Activated CD4-positive, alpha-beta T cell treated with anti-CD3 and anti-CD28 coated beads, Interleukin-2, amount 50 U/mL, for 4 hours (primary cell): ENCODE measurements around the gene HYCC2.
"Not testable (repeated sequence)": the region's sequence is repeated elsewhere in the genome, so short reads cannot be mapped to it uniquely, and the experiment has no call there.

ENCODE experiments used
- DNase-seq, 2 experiments: peaks; one replicate each; pipeline ENCODE4 v3.0.0-alpha.2; 2020

Gene HYCC2

DNA sequence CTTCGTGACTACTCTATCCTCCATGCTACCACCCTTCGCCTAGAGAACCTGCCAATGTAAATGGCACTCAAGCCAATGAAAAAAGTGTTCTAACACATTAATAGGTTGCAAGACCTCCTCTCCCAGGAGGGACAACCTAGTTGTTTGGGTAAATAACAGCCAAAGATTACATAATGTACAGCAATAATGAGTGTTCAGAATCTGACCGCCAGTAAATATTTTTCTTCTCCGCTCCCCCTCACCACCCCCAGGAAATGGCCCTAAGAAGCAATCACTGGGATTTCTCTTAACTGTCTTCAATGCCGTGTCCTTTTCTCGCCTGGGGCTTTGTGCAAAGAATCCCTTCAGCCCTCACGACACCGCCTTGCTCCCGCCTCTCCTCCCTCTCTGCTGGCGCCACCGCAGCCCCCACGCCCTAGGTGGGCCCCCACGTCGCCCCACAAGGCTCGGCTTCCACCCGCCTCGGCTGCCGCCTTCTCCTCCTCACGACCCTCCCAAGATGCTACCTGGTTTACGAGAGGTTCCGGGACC lies 458 bp downstream of the HYCC2 start:
- no peak for DNase-seq

- DNase-seq = no peak
Measured at GRCh38 chr2:201064797-201065329, 6.6 kb downstream of the HYCC2 start.

GRCh38 chr2:201063516-201063915 lies 8.0 kb downstream of the HYCC2 start:
- not testable (repeated sequence) for DNase-seq

DNA sequence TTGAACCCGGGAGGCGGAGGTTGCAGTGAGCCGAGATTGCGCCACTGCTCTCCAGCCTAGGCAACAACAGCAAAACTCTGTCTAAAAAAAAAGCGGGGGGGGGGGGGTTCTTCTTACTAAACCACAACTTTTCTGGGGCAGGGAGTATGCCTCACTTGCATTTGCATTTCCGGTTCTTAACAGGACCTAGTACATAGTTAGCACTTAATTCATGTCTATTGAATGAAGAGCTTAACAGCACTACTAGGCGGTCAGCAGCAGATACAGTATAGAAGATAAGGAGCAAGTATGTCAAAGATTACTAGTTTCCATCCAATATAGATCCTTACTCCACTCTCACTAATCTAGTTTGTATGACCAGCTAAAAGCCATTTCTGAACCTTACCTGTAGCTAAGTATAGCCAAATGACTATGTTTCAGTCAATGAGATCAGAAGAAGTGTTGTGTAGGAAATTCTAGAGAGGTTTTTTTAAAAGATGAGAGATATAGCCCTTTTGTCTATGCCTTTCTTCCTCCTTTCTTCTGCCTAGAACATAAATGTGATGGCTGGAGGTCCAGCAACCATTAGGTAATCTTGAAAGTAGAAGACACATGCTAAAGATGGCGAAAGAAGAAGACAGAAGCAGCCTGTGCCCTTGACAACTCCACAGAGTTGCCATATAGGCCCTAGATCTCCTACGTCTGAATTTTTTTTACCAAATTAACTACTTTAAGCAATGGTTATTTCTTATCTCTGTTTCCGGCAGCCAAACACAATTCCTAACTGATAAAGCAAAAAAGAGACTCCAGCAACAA lies 11.3 kb downstream of the HYCC2 start:
- no peak for DNase-seq

DNA sequence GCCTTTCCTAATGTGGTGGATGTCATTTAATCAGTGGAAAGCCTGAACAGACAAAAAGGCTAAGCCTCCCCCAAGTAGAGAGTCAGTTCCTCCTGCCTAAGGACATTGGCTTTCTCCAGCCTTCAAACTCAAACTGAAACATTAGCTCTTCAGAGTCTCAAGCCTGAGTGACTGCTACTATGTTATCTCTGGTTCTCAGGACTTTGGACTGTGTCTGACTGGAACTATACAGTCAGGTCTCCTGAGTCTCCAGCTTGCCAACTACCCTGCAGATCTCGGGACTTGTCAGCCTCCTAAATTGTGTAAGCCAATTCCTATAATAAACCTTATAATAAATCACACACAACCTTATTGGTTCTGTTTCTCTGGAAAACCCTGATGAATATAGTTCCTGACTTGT lies 12.6 kb downstream of the HYCC2 start:
- DNase-seq = no peak

DNA sequence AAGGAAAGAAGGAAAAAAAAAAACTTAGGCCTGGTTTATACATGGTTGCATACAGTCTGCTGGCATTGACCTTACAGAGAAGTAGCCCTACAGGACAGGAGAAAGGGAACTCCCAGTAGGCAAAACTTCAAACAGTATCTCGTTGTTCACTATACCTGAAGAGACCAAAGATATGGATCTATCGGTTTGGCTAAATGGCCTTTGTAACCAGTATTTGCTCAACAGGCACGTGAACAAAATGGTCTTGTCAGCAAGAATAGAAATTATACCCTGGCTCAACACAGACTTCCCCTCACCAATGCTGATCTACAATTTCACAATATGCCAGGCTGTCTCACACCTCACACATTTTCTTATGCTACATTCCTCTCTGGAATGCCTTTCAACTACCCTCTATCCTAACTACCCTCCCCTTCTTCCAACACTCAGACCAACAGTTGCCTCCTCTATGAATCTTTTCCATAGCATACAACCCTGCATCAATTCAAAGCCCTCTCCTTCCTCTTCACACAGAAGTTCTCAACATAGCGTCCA lies 13.7 kb downstream of the HYCC2 start:
- no peak for DNase-seq

DNA sequence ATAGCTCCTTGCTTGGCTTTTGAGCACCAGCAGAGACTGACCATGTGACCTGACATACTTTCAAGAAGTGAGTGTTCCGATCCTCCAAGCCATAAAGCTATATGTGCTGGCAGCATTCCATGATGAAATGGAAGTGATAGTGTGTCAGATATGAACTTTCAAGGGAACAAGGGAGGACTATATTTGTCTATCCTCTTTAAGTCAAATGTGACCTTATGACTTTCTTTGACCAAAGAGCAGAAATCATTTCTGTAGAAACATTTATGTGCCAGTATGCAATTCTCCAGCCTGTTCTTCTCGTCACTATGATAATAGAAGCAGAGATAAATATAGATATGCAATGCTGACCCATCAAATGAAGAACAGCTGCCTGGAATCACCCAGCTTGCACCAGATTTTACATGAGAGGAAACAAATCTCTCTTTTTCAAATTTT lies 14.4 kb downstream of the HYCC2 start:
- DNase-seq = no peak

DNA sequence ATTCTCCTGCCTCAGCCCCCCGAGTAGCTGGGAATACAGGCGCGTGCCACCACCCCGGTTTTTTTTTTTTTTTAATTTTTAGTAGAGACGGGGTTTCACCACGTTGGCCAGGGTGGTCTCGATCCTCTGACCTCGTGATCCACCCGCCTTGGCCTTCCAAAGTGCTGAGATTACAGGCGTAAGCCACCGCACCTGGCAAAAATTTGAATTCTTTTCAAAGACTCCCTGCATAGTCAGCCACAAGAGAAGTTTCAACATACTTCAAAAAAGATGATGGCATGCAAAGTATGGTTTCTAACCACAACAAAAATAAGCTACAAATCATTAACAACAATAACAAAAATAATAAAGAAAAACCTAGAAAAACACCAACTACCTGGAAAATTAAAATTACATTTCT lies 22.0 kb downstream of the HYCC2 start:
- no peak for DNase-seq

GRCh38 chr2:201046881-201047280 lies 24.6 kb downstream of the HYCC2 start:
- no peak for DNase-seq

DNA sequence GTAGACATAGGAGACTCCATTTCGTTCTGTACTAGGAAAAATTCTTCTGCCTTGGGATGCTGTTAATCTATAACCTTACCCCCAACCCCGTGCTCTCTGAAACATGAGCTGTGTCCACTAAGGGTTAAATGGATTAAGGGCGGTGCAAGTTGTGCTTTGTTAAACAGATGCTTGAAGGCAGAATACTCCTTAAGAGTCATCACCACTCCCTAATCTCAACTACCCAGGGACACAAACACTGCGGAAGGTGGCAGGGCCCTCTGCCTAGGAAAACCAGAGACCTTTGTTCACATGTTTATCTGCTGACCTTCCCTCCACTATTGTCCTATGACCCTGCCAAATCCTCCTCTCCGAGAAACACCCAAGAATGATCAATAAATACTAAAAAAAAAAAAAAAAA lies 28.4 kb downstream of the HYCC2 start:
- DNase-seq = not testable (repeated sequence)

DNA sequence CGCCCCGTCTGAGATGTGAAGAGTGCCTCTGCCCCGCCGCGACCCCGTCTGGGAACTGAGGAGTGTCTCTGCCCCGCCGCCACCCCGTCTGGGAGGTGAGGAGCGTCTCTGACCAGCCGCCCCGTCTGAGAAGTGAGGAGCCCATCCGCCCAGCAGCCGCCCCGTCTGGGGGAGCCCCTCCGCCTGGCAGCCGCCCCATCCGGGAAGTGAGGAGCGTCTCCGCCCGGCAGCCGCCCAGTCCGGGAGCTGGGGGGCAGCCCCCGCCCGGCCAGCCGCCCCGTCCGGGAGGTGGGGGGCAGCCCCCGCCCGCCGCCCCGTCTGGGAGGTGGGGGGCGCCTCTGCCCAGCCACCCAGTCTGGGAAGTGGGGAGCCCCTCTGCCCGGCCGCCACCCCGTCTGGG lies 29.0 kb downstream of the HYCC2 start:
- DNase-seq = not testable (repeated sequence)

DNA sequence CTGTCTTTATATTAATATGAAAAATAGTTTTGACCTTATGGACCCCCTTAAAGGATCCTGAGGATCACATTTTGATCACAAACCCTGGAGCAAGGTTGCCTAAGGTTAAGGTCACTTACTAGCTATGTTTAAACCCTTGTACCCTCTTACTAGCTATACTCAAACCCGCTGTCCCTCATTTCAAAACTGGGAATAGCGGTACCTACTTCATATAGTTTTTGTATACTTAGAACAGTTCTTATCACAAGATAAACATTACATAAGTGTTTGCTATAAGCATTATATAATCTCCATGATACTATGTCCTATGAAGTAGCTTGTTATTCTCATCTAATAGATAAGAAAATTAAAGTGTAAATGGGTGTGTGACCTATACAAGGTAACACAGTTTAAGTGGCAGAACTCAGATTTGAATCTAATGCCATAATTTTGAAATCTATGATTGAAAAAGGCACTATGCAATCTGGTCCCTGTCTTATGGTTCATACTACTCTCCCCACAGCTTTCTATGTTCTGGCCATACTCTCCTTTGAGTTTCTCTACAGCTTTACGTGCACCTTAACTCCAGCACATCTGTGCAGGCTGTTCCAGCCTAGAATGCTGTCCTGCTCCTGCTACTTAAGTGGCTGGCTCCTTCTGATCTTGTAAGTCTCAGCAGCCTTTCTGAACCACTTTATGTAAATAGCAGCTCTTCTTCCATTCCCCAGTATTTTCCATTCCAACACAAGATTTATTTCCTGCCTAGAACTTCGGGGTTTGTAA lies 30.4 kb downstream of the HYCC2 start:
- DNase-seq = no peak

- DNase-seq = no peak
Measured at GRCh38 chr2:201038855-201039254, 32.6 kb downstream of the HYCC2 start.

GRCh38 chr2:201038361-201038760 lies 33.1 kb downstream of the HYCC2 start:
- DNase-seq = not testable (repeated sequence)

DNA sequence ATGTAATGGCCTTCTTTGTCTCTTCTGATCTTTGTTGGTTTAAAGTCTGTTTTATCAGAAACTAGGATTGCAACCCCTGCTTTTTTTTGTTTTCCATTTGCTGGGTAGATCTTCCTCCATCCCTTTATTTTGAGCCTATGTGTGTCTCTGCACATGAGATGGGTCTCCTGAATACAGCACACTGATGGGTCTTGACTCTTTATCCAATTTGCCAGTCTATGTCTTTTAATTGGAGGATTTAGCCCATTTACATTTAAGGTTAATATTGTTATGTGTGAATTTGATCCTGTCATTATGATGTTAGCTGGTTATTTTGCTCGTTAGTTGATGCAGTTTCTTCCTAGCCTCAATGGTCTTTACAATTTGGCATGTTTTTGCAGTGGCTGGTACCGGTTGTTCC lies 37.1 kb downstream of the HYCC2 start:
- not testable (repeated sequence) for DNase-seq

DNA sequence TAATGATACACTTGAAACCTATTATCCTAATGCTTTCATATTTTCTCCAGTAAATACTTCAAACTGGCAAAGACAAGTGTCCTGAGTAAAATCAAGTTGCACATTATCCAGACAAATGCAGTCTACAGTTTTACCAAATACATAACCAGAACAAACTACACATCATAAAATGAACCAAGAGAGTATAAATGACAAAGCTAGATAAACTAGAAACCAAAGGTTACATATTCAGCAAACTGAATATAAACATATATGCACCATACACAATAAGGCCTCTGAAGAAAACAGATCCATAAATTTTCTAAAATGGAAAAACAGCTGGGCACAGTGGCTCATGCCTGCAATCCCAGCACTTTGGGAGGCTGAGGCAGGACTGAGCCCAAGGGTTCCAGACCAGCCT lies 47.0 kb downstream of the HYCC2 start:
- DNase-seq = no peak

DNA sequence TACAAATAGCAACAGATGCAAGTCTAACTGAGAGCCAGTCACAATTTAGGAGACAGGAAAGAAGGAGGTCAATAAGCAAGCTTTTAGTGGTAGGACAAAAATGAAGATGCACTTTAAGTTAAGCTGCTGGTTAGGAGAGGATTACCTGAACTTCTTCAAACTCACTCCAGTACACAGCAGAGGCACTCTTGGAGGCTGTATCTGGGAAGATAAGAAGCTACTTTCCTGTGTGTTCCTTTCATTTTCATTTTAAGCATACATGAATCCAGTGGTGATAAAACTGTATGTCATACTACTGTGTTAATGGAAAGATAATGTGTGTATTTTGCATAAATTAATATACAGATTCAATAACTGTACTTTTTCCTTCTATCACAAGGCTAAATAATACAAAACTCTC lies 49.6 kb downstream of the HYCC2 start:
- no peak for DNase-seq
